K562 (cell line): ENCODE data around the gene KASH5. TPM values are rescaled to one million over a fixed set of nuclear protein-coding genes. Genes with fewer than 3 reads are reported as not detected.

Source experiments
- ATF1 ChIP-seq, 2 experiments: fragments of 450-650 bp in 1 of 2; IDR thresholded peaks; 2 replicates each; pipeline ENCODE4 v1.6.1; 2016; ENCODE audit warnings: missing compliant biosample characterization in 1 of 2, missing genetic modification characterization in 1 of 2
- ATF7 ChIP-seq: fragments of 450-650 bp; IDR thresholded peaks from 2 replicates; pipeline ENCODE4 v1.7.1; 2014; ENCODE audit warnings: mild to moderate bottlenecking, moderate library complexity
- ETV1 ChIP-seq: fragments of 450-650 bp; conservative IDR thresholded peaks from 2 replicates; pipeline ENCODE4 v1.6.1; 2016; ENCODE audit warnings: missing genetic modification characterization, control low read depth, low read depth, missing compliant biosample characterization
- GATAD2A ChIP-seq: fragments of 450-650 bp; IDR thresholded peaks from 2 replicates; pipeline ENCODE4 v1.6.1; 2017
- HIVEP1 ChIP-seq: fragments of 250-450 bp; sonication (Bioruptor Pico); IDR thresholded peaks from 2 replicates; pipeline ENCODE4 v1.4.0; 2020; ENCODE audit warnings: mild to moderate bottlenecking
- MYC ChIP-seq, 2 experiments: fragments of 250-450 bp in 1 of 2; sonication (Bioruptor Pico) in 1 of 2; IDR thresholded peaks; 2 replicates each; pipeline versions ENCODE4 v1.5.1 to v1.6.1; 2012 to 2021; ENCODE audit warnings: low read depth in 2 of 2, borderline replicate concordance in 1 of 2, improper control_type of control experiment in 1 of 2, low read length in 1 of 2, mild to moderate bottlenecking in 1 of 2, moderate library complexity in 1 of 2
- POLR2AphosphoS5 ChIP-seq: IDR thresholded peaks from 2 replicates; pipeline ENCODE4 v1.6.1; 2011; ENCODE audit warnings: mild to moderate bottlenecking, low read depth, low read length, moderate library complexity; ENCODE audit not compliant: control insufficient read depth, insufficient read depth
- SIN3A ChIP-seq, 2 experiments: fragments of 150-350 bp in 1 of 2; IDR thresholded peaks; 2 replicates each; pipeline ENCODE4 v1.6.1; 2011 to 2016; ENCODE audit warnings: borderline replicate concordance in 2 of 2, low read depth in 2 of 2, low read length in 2 of 2, mild to moderate bottlenecking in 2 of 2, moderate library complexity in 2 of 2; ENCODE audit not compliant: control insufficient read depth in 1 of 2
- SIX5 ChIP-seq, 2 experiments: IDR thresholded peaks; 2 replicates each; pipeline ENCODE4 v1.6.1; 2011; ENCODE audit warnings: low read length in 2 of 2, borderline replicate concordance in 1 of 2, low read depth in 1 of 2, mild to moderate bottlenecking in 1 of 2, moderate library complexity in 1 of 2; ENCODE audit not compliant: insufficient read depth in 1 of 2
- ZC3H11A ChIP-seq: IDR thresholded peaks from 2 replicates; pipeline ENCODE4 v1.6.1; 2012; ENCODE audit warnings: low read depth, low read length, improper control_type of control experiment
- ZFP1 ChIP-seq: fragments of 450-650 bp; formaldehyde crosslinking; IDR thresholded peaks from 2 replicates; pipeline ENCODE4 v1.4.0; 2020; ENCODE audit warnings: mild to moderate bottlenecking, mixed read lengths
- ZFP36 ChIP-seq: fragments of 150-350 bp; IDR thresholded peaks from 2 replicates; pipeline ENCODE4 v1.6.1; 2018; ENCODE audit warnings: low read length, low read depth; ENCODE audit not compliant: partially characterized antibody
- ZNF253 ChIP-seq: fragments of 250-450 bp; sonication (Bioruptor Pico); conservative IDR thresholded peaks from 2 replicates; pipeline ENCODE4 v1.6.1; 2021; ENCODE audit warnings: mild to moderate bottlenecking
- polyA plus RNA-seq, 8 experiments: library from polyadenylated mRNA; depleted of rRNA in 4 of 8; stranded (reverse) in 5 of 8; unstranded in 3 of 8; fragments of >200 nt; fragmentation: Nextera tagmentation in 2 of 8; fragmentation: Illumina TruSeq in 1 of 8; extraction: Ambion mirVana in 2 of 8; extraction: Trizol in 1 of 8; gene quantifications; 2 replicates each; pipeline versions ENCODE4 v1.2.1 to v1.2.3, GENCODE V29; 2011 to 2014; ENCODE audit warnings: inconsistent platforms in 1 of 8, missing spikeins in 1 of 8
- total RNA-seq, 7 experiments: library from RNA; depleted of rRNA in 6 of 7; stranded (reverse); fragments of >200 nt in 6 of 7; fragmentation: Illumina TruSeq in 2 of 7; extraction: Trizol in 2 of 7; gene quantifications; 2 replicates each; pipeline versions ENCODE4 v1.2.1 to v1.2.3, GENCODE V29; 2011 to 2021; ENCODE audit warnings: low replicate concordance in 1 of 7
- TF ChIP-seq, protein P1 (sequence below): fragments of 450-650 bp; IDR thresholded peaks from 2 replicates; pipeline ENCODE4 v1.6.1; 2018; ENCODE audit not compliant: partially characterized antibody
- TF ChIP-seq, protein P2 (sequence below): fragments of 450-650 bp; IDR thresholded peaks from 2 replicates; pipeline ENCODE4 v1.6.1; 2016; ENCODE audit warnings: antibody characterized with exemption
- TF ChIP-seq, protein P3 (sequence below): fragments of 450-650 bp; IDR thresholded peaks from 2 replicates; pipeline ENCODE4 v1.6.1; 2016; ENCODE audit warnings: borderline replicate concordance
- TF ChIP-seq, protein P4 (sequence below), 2 experiments: IDR thresholded peaks; 2 replicates each; pipeline ENCODE4 v1.6.1; 2011; ENCODE audit warnings: borderline replicate concordance in 1 of 2, control low read depth in 1 of 2, low read depth in 1 of 2, low read length in 1 of 2, mild to moderate bottlenecking in 1 of 2, mixed read lengths in 1 of 2, moderate library complexity in 1 of 2; ENCODE audit not compliant: insufficient read depth in 1 of 2, insufficient read length in 1 of 2, poor library complexity in 1 of 2, severe bottlenecking in 1 of 2; ENCODE audit errors: extremely low read depth in 1 of 2

The KASH5 gene
- total and polyA plus RNA-seq, 9 of the 15 experiments (the other 6 are each of a cell fraction or from before 2014, with no cell fraction given), result 0.07 to 0.84 (median 0.34) TPM; not detected in 1

- TF ChIP-seq, protein P1, sequence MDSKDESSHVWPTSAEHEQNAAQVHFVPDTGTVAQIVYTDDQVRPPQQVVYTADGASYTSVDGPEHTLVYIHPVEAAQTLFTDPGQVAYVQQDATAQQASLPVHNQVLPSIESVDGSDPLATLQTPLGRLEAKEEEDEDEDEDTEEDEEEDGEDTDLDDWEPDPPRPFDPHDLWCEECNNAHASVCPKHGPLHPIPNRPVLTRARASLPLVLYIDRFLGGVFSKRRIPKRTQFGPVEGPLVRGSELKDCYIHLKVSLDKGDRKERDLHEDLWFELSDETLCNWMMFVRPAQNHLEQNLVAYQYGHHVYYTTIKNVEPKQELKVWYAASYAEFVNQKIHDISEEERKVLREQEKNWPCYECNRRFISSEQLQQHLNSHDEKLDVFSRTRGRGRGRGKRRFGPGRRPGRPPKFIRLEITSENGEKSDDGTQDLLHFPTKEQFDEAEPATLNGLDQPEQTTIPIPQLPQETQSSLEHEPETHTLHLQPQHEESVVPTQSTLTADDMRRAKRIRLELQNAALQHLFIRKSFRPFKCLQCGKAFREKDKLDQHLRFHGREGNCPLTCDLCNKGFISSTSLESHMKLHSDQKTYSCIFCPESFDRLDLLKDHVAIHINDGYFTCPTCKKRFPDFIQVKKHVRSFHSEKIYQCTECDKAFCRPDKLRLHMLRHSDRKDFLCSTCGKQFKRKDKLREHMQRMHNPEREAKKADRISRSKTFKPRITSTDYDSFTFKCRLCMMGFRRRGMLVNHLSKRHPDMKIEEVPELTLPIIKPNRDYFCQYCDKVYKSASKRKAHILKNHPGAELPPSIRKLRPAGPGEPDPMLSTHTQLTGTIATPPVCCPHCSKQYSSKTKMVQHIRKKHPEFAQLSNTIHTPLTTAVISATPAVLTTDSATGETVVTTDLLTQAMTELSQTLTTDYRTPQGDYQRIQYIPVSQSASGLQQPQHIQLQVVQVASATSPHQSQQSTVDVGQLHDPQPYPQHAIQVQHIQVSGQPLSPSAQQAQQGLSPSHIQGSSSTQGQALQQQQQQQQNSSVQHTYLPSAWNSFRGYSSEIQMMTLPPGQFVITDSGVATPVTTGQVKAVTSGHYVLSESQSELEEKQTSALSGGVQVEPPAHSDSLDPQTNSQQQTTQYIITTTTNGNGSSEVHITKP, result peak; percentile 88
- TF ChIP-seq SIN3A (IDR thresholded peaks at IDR 0.05; ENCODE audit: borderline replicate concordance in 2 of 2, control insufficient read depth in 1 of 2, low read depth in 2 of 2, low read length in 2 of 2) (peak in 1 of 2 experiments; percentile 38; a peak in 1 of 4 replicates), ETV1 (tag) (no peak), GATAD2A (no peak), ZFP36 (no peak), ZFP1 (CRISPR knock-in tag) (no peak), POLR2AphosphoS5 (peak; percentile 40; the same call in 1 of the 2 replicates), ZC3H11A (no peak), ATF1 (CRISPR knock-in tag; IDR thresholded peaks at IDR 0.05) (no peak), ATF1 (tag; IDR thresholded peaks at IDR 0.05) (peak; percentile 82), ZNF253 (no peak), HIVEP1 (CRISPR knock-in tag) (no peak), SIX5 (IDR thresholded peaks at IDR 0.05; ENCODE audit: borderline replicate concordance in 1 of 2, insufficient read depth in 1 of 2, low read depth in 1 of 2, low read length in 2 of 2) (no peak), ATF7 (peak; percentile 93), MYC (IDR thresholded peaks at IDR 0.05; ENCODE audit: low read depth, low read length) (peak; percentile 92), MYC (CRISPR knock-in tag; IDR thresholded peaks at IDR 0.05; ENCODE audit: borderline replicate concordance, low read depth) (no peak)
- TF ChIP-seq, protein P2, sequence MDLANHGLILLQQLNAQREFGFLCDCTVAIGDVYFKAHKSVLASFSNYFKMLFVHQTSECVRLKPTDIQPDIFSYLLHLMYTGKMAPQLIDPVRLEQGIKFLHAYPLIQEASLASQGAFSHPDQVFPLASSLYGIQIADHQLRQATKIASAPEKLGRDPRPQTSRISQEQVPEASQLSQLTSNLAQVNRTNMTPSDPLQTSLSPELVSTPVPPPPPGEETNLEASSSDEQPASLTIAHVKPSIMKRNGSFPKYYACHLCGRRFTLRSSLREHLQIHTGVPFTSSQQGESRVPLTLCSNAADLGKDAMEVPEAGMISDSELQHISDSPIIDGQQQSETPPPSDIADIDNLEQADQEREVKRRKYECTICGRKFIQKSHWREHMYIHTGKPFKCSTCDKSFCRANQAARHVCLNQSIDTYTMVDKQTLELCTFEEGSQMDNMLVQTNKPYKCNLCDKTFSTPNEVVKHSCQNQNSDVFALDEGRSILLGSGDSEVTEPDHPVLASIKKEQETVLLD, result no peak; the same call in 1 of the 2 replicates
- TF ChIP-seq, protein P3, sequence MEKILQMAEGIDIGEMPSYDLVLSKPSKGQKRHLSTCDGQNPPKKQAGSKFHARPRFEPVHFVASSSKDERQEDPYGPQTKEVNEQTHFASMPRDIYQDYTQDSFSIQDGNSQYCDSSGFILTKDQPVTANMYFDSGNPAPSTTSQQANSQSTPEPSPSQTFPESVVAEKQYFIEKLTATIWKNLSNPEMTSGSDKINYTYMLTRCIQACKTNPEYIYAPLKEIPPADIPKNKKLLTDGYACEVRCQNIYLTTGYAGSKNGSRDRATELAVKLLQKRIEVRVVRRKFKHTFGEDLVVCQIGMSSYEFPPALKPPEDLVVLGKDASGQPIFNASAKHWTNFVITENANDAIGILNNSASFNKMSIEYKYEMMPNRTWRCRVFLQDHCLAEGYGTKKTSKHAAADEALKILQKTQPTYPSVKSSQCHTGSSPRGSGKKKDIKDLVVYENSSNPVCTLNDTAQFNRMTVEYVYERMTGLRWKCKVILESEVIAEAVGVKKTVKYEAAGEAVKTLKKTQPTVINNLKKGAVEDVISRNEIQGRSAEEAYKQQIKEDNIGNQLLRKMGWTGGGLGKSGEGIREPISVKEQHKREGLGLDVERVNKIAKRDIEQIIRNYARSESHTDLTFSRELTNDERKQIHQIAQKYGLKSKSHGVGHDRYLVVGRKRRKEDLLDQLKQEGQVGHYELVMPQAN, result no peak; the same call in 1 of the 2 replicates
- TF ChIP-seq, protein P4, sequence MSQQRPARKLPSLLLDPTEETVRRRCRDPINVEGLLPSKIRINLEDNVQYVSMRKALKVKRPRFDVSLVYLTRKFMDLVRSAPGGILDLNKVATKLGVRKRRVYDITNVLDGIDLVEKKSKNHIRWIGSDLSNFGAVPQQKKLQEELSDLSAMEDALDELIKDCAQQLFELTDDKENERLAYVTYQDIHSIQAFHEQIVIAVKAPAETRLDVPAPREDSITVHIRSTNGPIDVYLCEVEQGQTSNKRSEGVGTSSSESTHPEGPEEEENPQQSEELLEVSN (IDR thresholded peaks at IDR 0.05; ENCODE audit: borderline replicate concordance in 1 of 2, extremely low read depth in 1 of 2, insufficient read depth in 1 of 2, insufficient read length in 1 of 2, low read depth in 1 of 2, low read length in 1 of 2, poor library complexity in 1 of 2, severe bottlenecking in 1 of 2), result peak in 1 of 2 experiments; percentile 39
Measured at GRCh38 chr19:49363268-49364082, 24.6 kb upstream of the KASH5 start, which contains the start of gene DKKL1 (continued).
